HepG2 (cell line): ENCODE measurements around the gene ANKLE1. TPM values are rescaled to one million over a fixed set of nuclear protein-coding genes. Genes with fewer than 3 reads are reported as not detected.

Source experiments
- ATAC-seq: fragments of 200-7000 bp; cut with Tn5 transposase; 3 replicates; pipeline ENCODE4 v1.9.1; 2020; ENCODE audit warnings: mild to moderate bottlenecking, moderate library complexity
- BruUV-seq: library from RNA; stranded (reverse); fragments of 400-500 nt; replicated peaks from 2 replicates; lab custom pipeline; 2021; lab: Mats Ljungman, UMichigan
- CTCF ChIA-PET: fragments of 300-600 bp; formaldehyde crosslinking; extraction: SDS; loops from one replicate; lab custom pipeline; 2021; ENCODE audit warnings: low total read pairs, inconsistent platforms, low intra/inter-chr PET ratio; lab: Yijun Ruan, JAX
- POLR2A ChIA-PET: fragments of 350-600 bp; sonication (Branson Sonifier 250); formaldehyde crosslinking; loops from one replicate; lab custom pipeline; 2020; ENCODE audit warnings: antibody characterized with exemption, inconsistent platforms; lab: Yijun Ruan, JAX
- DNase-seq: peaks from one replicate; pipeline ENCODE4 v3.0.0-alpha.2; 2015; ENCODE audit warnings: low spot score
- FAIRE-seq: peaks from 3 replicates; lab custom pipeline; 2011; peaks lifted over from hg19 to GRCh38; lab: Jason Lieb, UNC
- H2AFZ ChIP-seq: one replicate; pipeline ENCODE4 v1.6.1; 2011; ENCODE audit warnings: low read length, inconsistent platforms
- H3K27ac ChIP-seq: fragments of 300-600 bp; 3 replicates; pipeline ENCODE4 v1.8.0; 2011; ENCODE audit warnings: mixed run types, mild to moderate bottlenecking, mixed read lengths, low read length, inconsistent platforms; ENCODE audit not compliant: insufficient read depth; ENCODE audit errors: extremely low read length
- H3K27me3 ChIP-seq, 2 experiments: fragments of 200-600 bp in 1 of 2; 2 replicates in 1 of 2; 3 replicates in 1 of 2; pipeline versions ENCODE4 v1.6.0 to v1.8.0; 2011; ENCODE audit warnings: low read length in 2 of 2, mild to moderate bottlenecking in 2 of 2, moderate library complexity in 2 of 2, inconsistent platforms in 1 of 2; ENCODE audit not compliant: insufficient read depth in 2 of 2, control insufficient read depth in 1 of 2
- H3K36me3 ChIP-seq, 2 experiments: fragments of 200-600 bp in 1 of 2; replicated peaks in 1 of 2; 2 replicates in 1 of 2; 3 replicates in 1 of 2; pipeline versions ENCODE4 v1.5.1 to v1.8.0; 2011; ENCODE audit warnings: low read length in 2 of 2, inconsistent platforms in 1 of 2; ENCODE audit not compliant: insufficient read depth in 2 of 2, control insufficient read depth in 1 of 2
- H3K4me1 ChIP-seq: 2 replicates; pipeline ENCODE4 v1.5.1; 2012; ENCODE audit warnings: low read length, inconsistent platforms; ENCODE audit not compliant: insufficient read depth
- H3K4me2 ChIP-seq: 2 replicates; pipeline ENCODE4 v1.6.0; 2011; ENCODE audit warnings: low read depth, low read length, inconsistent platforms
- H3K4me3 ChIP-seq, 3 experiments: fragments of 200-600 bp in 1 of 3; sonication (generic), shearing (Covaris generic) in 1 of 3; replicated peaks in 1 of 3; 2 replicates each; pipeline ENCODE4 v1.5.1; 2011 to 2016; ENCODE audit warnings: low read length in 3 of 3, inconsistent platforms in 2 of 3, low read depth in 2 of 3, mild to moderate bottlenecking in 2 of 3, control low read depth in 1 of 3, mixed read lengths in 1 of 3; ENCODE audit not compliant: insufficient read depth in 1 of 3
- H3K79me2 ChIP-seq: one replicate; pipeline ENCODE4 v1.6.1; 2011; ENCODE audit warnings: low read length, inconsistent platforms; ENCODE audit not compliant: insufficient read depth
- H3K9ac ChIP-seq: 2 replicates; pipeline ENCODE4 v1.6.0; 2011; ENCODE audit warnings: mild to moderate bottlenecking, low read depth, low read length, inconsistent platforms; ENCODE audit not compliant: insufficient read depth
- H3K9me3 ChIP-seq: 2 replicates; pipeline ENCODE4 v1.5.1; 2012; ENCODE audit warnings: mild to moderate bottlenecking, low read length
- H4K20me1 ChIP-seq: 2 replicates; pipeline ENCODE4 v1.6.0; 2011; ENCODE audit warnings: inconsistent platforms, mild to moderate bottlenecking, low read length, moderate library complexity; ENCODE audit not compliant: insufficient read depth
- ATF7 ChIP-seq, 2 experiments: fragments of 450-650 bp in 1 of 2; sonication (generic) in 1 of 2; formaldehyde crosslinking in 1 of 2; IDR thresholded peaks; 2 replicates each; pipeline versions ENCODE4 v1.4.0 to v1.6.1; 2016 to 2020; ENCODE audit warnings: antibody characterized with exemption in 1 of 2, mild to moderate bottlenecking in 1 of 2, missing genetic modification reagents in 1 of 2
- CENPX ChIP-seq: sonication (generic); formaldehyde crosslinking; IDR thresholded peaks from 2 replicates; pipeline ENCODE4 v1.9.0; 2021; ENCODE audit warnings: mild to moderate bottlenecking, missing genetic modification reagents, moderate library complexity
- DZIP1 ChIP-seq: sonication (generic); formaldehyde crosslinking; IDR thresholded peaks from 2 replicates; pipeline ENCODE4 v1.5.0; 2020; ENCODE audit warnings: mild to moderate bottlenecking, missing genetic modification reagents
- KDM3A ChIP-seq: IDR thresholded peaks from 2 replicates; pipeline ENCODE4 v1.6.1; 2018; ENCODE audit warnings: low read depth, missing compliant biosample characterization
- NFIB ChIP-seq: sonication (generic); formaldehyde crosslinking; IDR thresholded peaks from 2 replicates; pipeline ENCODE4 v1.9.0; 2021; ENCODE audit warnings: missing genetic modification reagents, mild to moderate bottlenecking, borderline replicate concordance
- PAX8 ChIP-seq: sonication (generic); formaldehyde crosslinking; IDR thresholded peaks from 2 replicates; pipeline ENCODE4 v1.8.0; 2022; ENCODE audit warnings: mild to moderate bottlenecking, missing genetic modification reagents, borderline replicate concordance
- SIN3A ChIP-seq: IDR thresholded peaks from 2 replicates; pipeline ENCODE4 v1.6.1; 2011; ENCODE audit warnings: low read depth, mild to moderate bottlenecking, control low read depth, low read length, borderline replicate concordance
- SMAD9 ChIP-seq: sonication (generic); formaldehyde crosslinking; IDR thresholded peaks from 2 replicates; pipeline ENCODE4 v1.5.1; 2020; ENCODE audit warnings: mild to moderate bottlenecking, missing genetic modification reagents
- ZFP41 ChIP-seq: sonication (generic); formaldehyde crosslinking; IDR thresholded peaks from 2 replicates; pipeline ENCODE4 v1.4.0; 2020; ENCODE audit warnings: mild to moderate bottlenecking, missing genetic modification reagents, borderline replicate concordance
- ZGPAT ChIP-seq: IDR thresholded peaks from 2 replicates; pipeline ENCODE4 v1.6.1; 2016; ENCODE audit warnings: mild to moderate bottlenecking
- ZNF121 ChIP-seq: sonication (generic); formaldehyde crosslinking; IDR thresholded peaks from 2 replicates; pipeline ENCODE4 v1.5.0; 2020; ENCODE audit warnings: mild to moderate bottlenecking, missing genetic modification reagents
- ZNF367 ChIP-seq: sonication (generic); formaldehyde crosslinking; IDR thresholded peaks from 2 replicates; pipeline ENCODE4 v1.4.0; 2020; ENCODE audit warnings: missing genetic modification reagents, borderline replicate concordance
- ZNF414 ChIP-seq: sonication (generic); formaldehyde crosslinking; IDR thresholded peaks from 2 replicates; pipeline ENCODE4 v1.5.0; 2020; ENCODE audit warnings: missing genetic modification reagents
- ZNF770 ChIP-seq: sonication (generic); formaldehyde crosslinking; IDR thresholded peaks from 2 replicates; pipeline ENCODE4 v1.5.0; 2020; ENCODE audit warnings: mild to moderate bottlenecking, missing genetic modification reagents
- ZNF790 ChIP-seq: sonication (generic); formaldehyde crosslinking; IDR thresholded peaks from 2 replicates; pipeline ENCODE4 v1.8.0; 2022; ENCODE audit warnings: missing genetic modification reagents, mild to moderate bottlenecking, borderline replicate concordance
- WGBS: methylation state at CpG from one replicate; pipeline ENCODE4 v1.1.6; 2017; ENCODE audit warnings: low lambda C conversion rate; 5-methylcytosine and 5-hydroxymethylcytosine counted together
- in situ Hi-C: cut with HindIII; loops from 2 replicates; pipeline ENCODE4 v1.10.0; 2017; ENCODE audit warnings: low pct_unique_long_range_greater_than_20kb; ENCODE audit not compliant: extremely low pct_ligation_motif_present
- intact Hi-C: fragments of 100-400 bp; cut with micrococcal nuclease; formaldehyde crosslinking; loops from one replicate; pipeline ENCODE4 v1.10.0; 2022; ENCODE audit not compliant: unreplicated experiment
- polyA plus RNA-seq, 8 experiments: library from polyadenylated mRNA; depleted of rRNA in 3 of 8; stranded (reverse) in 7 of 8; unstranded in 1 of 8; fragments of >200 nt; fragmentation: Illumina TruSeq in 4 of 8; extraction: Trizol in 4 of 8; gene quantifications; 2 replicates each; pipeline versions ENCODE4 v1.2.1 to v1.2.3, GENCODE V29; 2011 to 2016; ENCODE audit warnings: low read depth in 4 of 8, missing spikeins in 1 of 8, mixed read lengths in 1 of 8; ENCODE audit not compliant: insufficient read depth in 1 of 8
- total RNA-seq, 5 experiments: library from RNA; depleted of rRNA; stranded (reverse); fragments of >200 nt; fragmentation: Illumina TruSeq; extraction: Trizol; gene quantifications; 2 replicates each; pipeline ENCODE4 v1.2.3, GENCODE V29; 2016; ENCODE audit warnings: low read depth in 1 of 5

The ANKLE1 gene
- total and polyA plus RNA-seq, 2 of the 13 experiments (the other 11 are each of a cell fraction or from before 2014, with no cell fraction given) = 0.69 to 1.5 TPM

GRCh38 chr19:17325881-17326594 lies 44.3 kb downstream of the ANKLE1 start (continued):
- no peak for TF ChIP-seq DZIP1 (CRISPR knock-in tag)
- no peak for TF ChIP-seq ZNF790
- no peak for TF ChIP-seq ZFP41
- TF ChIP-seq KDM3A (CRISPR knock-in tag) = no peak
- no peak for TF ChIP-seq ZNF414 (CRISPR knock-in tag)

GRCh38 chr19:17326595-17326966 lies 44.9 kb downstream of the ANKLE1 start:
- DNase-seq = no peak
- in situ Hi-C loops (no loop called here), intact Hi-C loops (no loop called here)
- Histone ChIP-seq H3K79me2 (no peaks in the 10 kb centered on the region), H3K4me1 (peaks cover 13% of the 10 kb centered on the region), H3K4me3 (no peak overlapping the region), H3K4me2 (no peak overlapping the region), H3K36me3 (peaks cover 0 to 6% of the 10 kb centered on the region in 2 experiments; a peak in 2 of 5 replicates), H2AFZ (no peak overlapping the region), H3K9ac (no peak overlapping the region), H3K9me3 (no peaks in the 10 kb centered on the region), H4K20me1 (no peaks in the 10 kb centered on the region), H3K27ac (no peak overlapping the region), H3K27me3 (no peaks in the 10 kb centered on the region)
- BruUV-seq = no TSS peak
- 81% methylated on average over 11 of the region's 11 CpGs for WGBS
- ChIA-PET CTCF (no interaction called here), POLR2A (interaction anchor here (0.9 kb wide), 1 partner anchor 17 kb away, joined by 3 read pairs; the partner anchor contains the start of gene DDA1)
- no peak for FAIRE-seq
- no peak for ATAC-seq
- TF ChIP-seq PAX8 (CRISPR knock-in tag) (no peak), SIN3A (no peak), SMAD9 (no peak), ZNF367 (CRISPR knock-in tag) (no peak), ZNF121 (CRISPR knock-in tag) (no peak), ZGPAT (CRISPR knock-in tag) (no peak), ZNF770 (CRISPR knock-in tag) (no peak), ATF7 (IDR thresholded peaks at IDR 0.05) (no peak), ATF7 (CRISPR knock-in tag; IDR thresholded peaks at IDR 0.05) (no peak), NFIB (CRISPR knock-in tag) (no peak), CENPX (CRISPR knock-in tag) (no peak)
